ENCODE data around the gene CEP112. TPM values are rescaled to one million over a fixed set of nuclear protein-coding genes. Genes with fewer than 3 reads are reported as not detected.
A peak's percentile ranks its signal among the peaks of the same experiment; 100 is the strongest.

The CEP112 gene
- total RNA-seq, 4 donors from 2014 or later, result 15.8 to 50.3 (median 20.2) TPM

- no peak for DNase-seq (ENCODE audit: low spot score)
- TF ChIP-seq CTCF (IDR thresholded peaks at IDR 0.05), result no peak
- no peak for ATAC-seq (ENCODE audit: low FRiP score)
These were observed 468.3 kb downstream of the CEP112 start for GRCh38 chr17:65723431-65724151.

- no peak for TF ChIP-seq CTCF (IDR thresholded peaks at IDR 0.05)
- DNase-seq (ENCODE audit: low spot score) (no peak), ATAC-seq (ENCODE audit: low FRiP score) (no peak)
These were observed 473.3 kb downstream of the CEP112 start for GRCh38 chr17:65718601-65719000.

- no peak for DNase-seq (ENCODE audit: low spot score)
- no peak for TF ChIP-seq CTCF (IDR thresholded peaks at IDR 0.05)
- peak; percentile 56 for ATAC-seq (ENCODE audit: low FRiP score)
These were observed 479.3 kb downstream of the CEP112 start for GRCh38 chr17:65712383-65713267.

GRCh38 chr17:65711671-65712276 lies 480.2 kb downstream of the CEP112 start:
- TF ChIP-seq CTCF (IDR thresholded peaks at IDR 0.05), result no peak
- peak; percentile 38 for ATAC-seq (ENCODE audit: low FRiP score)
- DNase-seq (ENCODE audit: low spot score), result no peak

GRCh38 chr17:65707780-65708179 lies 484.2 kb downstream of the CEP112 start:
- ATAC-seq (ENCODE audit: low FRiP score) (peak; percentile 50), DNase-seq (ENCODE audit: low spot score) (no peak)
- no peak for TF ChIP-seq CTCF (IDR thresholded peaks at IDR 0.05)

GRCh38 chr17:65704731-65705130 lies 487.2 kb downstream of the CEP112 start:
- DNase-seq (ENCODE audit: low spot score), result no peak
- no peak for TF ChIP-seq CTCF (IDR thresholded peaks at IDR 0.05)
- no peak for ATAC-seq (ENCODE audit: low FRiP score)
